Gastroesophageal sphincter (tissue), 3 donors: ENCODE measurements around the gene BDKRB2.

ENCODE experiments used
- EP300 ChIP-seq: sonication (generic); formaldehyde crosslinking; IDR thresholded peaks from one replicate; pipeline ENCODE4 v1.6.1; 2017; ENCODE audit warnings: antibody characterized with exemption, mild to moderate bottlenecking
- POLR2A ChIP-seq, 2 donors: fragments of 450-650 bp; IDR thresholded peaks; one replicate each; pipeline ENCODE4 v1.6.1; 2017; ENCODE audit warnings: antibody characterized with exemption in 2 of 2, mild to moderate bottlenecking in 2 of 2, moderate library complexity in 1 of 2
- POLR2AphosphoS5 ChIP-seq: sonication (generic); formaldehyde crosslinking; IDR thresholded peaks from one replicate; pipeline ENCODE4 v1.6.1; 2017; ENCODE audit warnings: antibody characterized with exemption
- TF ChIP-seq, protein P1 (sequence below), 4 experiments: fragments of 200-600 bp in 2 of 4; fragments of 450-650 bp in 2 of 4; sonication (generic) in 1 of 4; IDR thresholded peaks; one replicate each; pipeline ENCODE4 v1.5.1; 2017 to 2019; ENCODE audit warnings: antibody characterized with exemption in 4 of 4, mild to moderate bottlenecking in 2 of 4, moderate library complexity in 2 of 4

DNA sequence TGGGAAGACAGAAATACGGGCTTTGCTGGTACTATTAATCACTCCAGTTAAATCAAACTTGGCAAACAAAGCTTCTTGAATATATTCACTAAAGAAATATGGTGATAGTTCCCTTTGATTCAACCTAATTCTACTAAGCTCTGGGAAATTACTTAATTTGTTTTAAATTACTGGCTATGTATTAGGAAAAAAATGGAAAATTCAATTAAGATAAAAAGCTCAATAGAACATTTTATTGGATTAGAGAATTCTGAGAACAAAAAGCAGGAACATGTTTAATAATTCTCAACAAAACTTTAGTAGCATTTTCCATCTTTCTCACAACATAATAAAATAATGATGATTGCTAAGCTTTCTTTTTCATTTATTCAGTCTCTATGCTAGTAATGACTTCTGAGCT is 81.6 kb downstream of the BDKRB2 start:
- TF ChIP-seq, protein P1, sequence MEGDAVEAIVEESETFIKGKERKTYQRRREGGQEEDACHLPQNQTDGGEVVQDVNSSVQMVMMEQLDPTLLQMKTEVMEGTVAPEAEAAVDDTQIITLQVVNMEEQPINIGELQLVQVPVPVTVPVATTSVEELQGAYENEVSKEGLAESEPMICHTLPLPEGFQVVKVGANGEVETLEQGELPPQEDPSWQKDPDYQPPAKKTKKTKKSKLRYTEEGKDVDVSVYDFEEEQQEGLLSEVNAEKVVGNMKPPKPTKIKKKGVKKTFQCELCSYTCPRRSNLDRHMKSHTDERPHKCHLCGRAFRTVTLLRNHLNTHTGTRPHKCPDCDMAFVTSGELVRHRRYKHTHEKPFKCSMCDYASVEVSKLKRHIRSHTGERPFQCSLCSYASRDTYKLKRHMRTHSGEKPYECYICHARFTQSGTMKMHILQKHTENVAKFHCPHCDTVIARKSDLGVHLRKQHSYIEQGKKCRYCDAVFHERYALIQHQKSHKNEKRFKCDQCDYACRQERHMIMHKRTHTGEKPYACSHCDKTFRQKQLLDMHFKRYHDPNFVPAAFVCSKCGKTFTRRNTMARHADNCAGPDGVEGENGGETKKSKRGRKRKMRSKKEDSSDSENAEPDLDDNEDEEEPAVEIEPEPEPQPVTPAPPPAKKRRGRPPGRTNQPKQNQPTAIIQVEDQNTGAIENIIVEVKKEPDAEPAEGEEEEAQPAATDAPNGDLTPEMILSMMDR (IDR thresholded peaks at IDR 0.05): no peak
- TF ChIP-seq POLR2A (IDR thresholded peaks at IDR 0.05) (no peak), EP300 (no peak), POLR2AphosphoS5 (no peak)
